Liver (tissue), 9 donors: ENCODE results near the gene TSHR. TPM values are rescaled to one million over a fixed set of nuclear protein-coding genes. Genes with fewer than 3 reads are reported as not detected.

Experiments
- DNase-seq: peaks from one replicate; pipeline ENCODE4 v3.0.0-alpha.2; 2017; ENCODE audit warnings: low spot score
- H3K27ac ChIP-seq, 2 donors: one replicate each; pipeline ENCODE4 v1.7.0; 2013; ENCODE audit warnings: inconsistent platforms in 2 of 2, low read length in 2 of 2, control low read depth in 1 of 2, low read depth in 1 of 2, mild to moderate bottlenecking in 1 of 2
- H3K27me3 ChIP-seq, 4 donors: one replicate each; pipeline versions ENCODE4 v1.6.1 to v1.7.0; 2013; ENCODE audit warnings: low read length in 3 of 4, inconsistent platforms in 1 of 4, mild to moderate bottlenecking in 1 of 4, moderate library complexity in 1 of 4; ENCODE audit not compliant: control insufficient read depth in 4 of 4, insufficient read depth in 4 of 4
- H3K36me3 ChIP-seq, 4 donors: one replicate each; pipeline versions ENCODE4 v1.6.1 to v1.7.0; 2013; ENCODE audit warnings: low read length in 3 of 4, mild to moderate bottlenecking in 3 of 4, low read depth in 1 of 4, moderate library complexity in 1 of 4; ENCODE audit not compliant: control insufficient read depth in 4 of 4, insufficient read depth in 3 of 4
- H3K4me1 ChIP-seq, 4 donors: one replicate each; pipeline versions ENCODE4 v1.6.1 to v1.7.0; 2013; ENCODE audit warnings: low read length in 3 of 4, mild to moderate bottlenecking in 3 of 4, moderate library complexity in 1 of 4; ENCODE audit not compliant: control insufficient read depth in 4 of 4, insufficient read depth in 4 of 4
- H3K4me3 ChIP-seq, 3 donors: one replicate each; pipeline versions ENCODE4 v1.6.1 to v1.7.0; 2013; ENCODE audit warnings: low read length in 3 of 3, control low read depth in 1 of 3, low read depth in 1 of 3, mild to moderate bottlenecking in 1 of 3
- H3K9ac ChIP-seq, 2 donors: one replicate each; pipeline ENCODE4 v1.7.0; 2013; ENCODE audit warnings: low read length in 2 of 2, mild to moderate bottlenecking in 2 of 2, moderate library complexity in 2 of 2, control low read depth in 1 of 2, low read depth in 1 of 2
- H3K9me3 ChIP-seq, 4 donors: one replicate each; pipeline versions ENCODE4 v1.6.1 to v1.7.0; 2013; ENCODE audit warnings: low read length in 3 of 4; ENCODE audit not compliant: control insufficient read depth in 4 of 4
- EGR1 ChIP-seq, 2 donors: IDR thresholded peaks; 2 replicates each; pipeline ENCODE4 v1.6.1; 2016 to 2018; ENCODE audit warnings: antibody characterized with exemption in 2 of 2, low read depth in 2 of 2
- FOXA1 ChIP-seq: IDR thresholded peaks from 2 replicates; pipeline ENCODE4 v1.6.1; 2016; ENCODE audit warnings: antibody characterized with exemption
- FOXA2 ChIP-seq: IDR thresholded peaks from 2 replicates; pipeline ENCODE4 v1.6.1; 2016; ENCODE audit warnings: antibody characterized with exemption
- GABPA ChIP-seq, 2 donors: IDR thresholded peaks in 1 of 2; conservative IDR thresholded peaks in 1 of 2; 2 replicates each; pipeline ENCODE4 v1.6.1; 2016; ENCODE audit warnings: antibody characterized with exemption in 2 of 2, mild to moderate bottlenecking in 1 of 2, moderate library complexity in 1 of 2
- HNF4A ChIP-seq, 2 donors: conservative IDR thresholded peaks; 2 replicates each; pipeline ENCODE4 v1.6.1; 2016; ENCODE audit warnings: antibody characterized with exemption in 2 of 2, mild to moderate bottlenecking in 2 of 2
- HNF4G ChIP-seq: IDR thresholded peaks from 2 replicates; pipeline ENCODE4 v1.6.1; 2016; ENCODE audit warnings: antibody characterized with exemption
- JUND ChIP-seq, 2 donors: IDR thresholded peaks; 2 replicates each; pipeline ENCODE4 v1.6.1; 2016; ENCODE audit warnings: antibody characterized with exemption in 2 of 2
- NR2F2 ChIP-seq: IDR thresholded peaks from 2 replicates; pipeline ENCODE4 v1.6.1; 2016; ENCODE audit warnings: antibody characterized with exemption
- RAD21 ChIP-seq, 2 donors: IDR thresholded peaks; 2 replicates each; pipeline ENCODE4 v1.6.1; 2016; ENCODE audit warnings: antibody characterized with exemption in 2 of 2, mild to moderate bottlenecking in 2 of 2
- REST ChIP-seq: IDR thresholded peaks from 2 replicates; pipeline ENCODE4 v1.6.1; 2016; ENCODE audit warnings: antibody characterized with exemption, mild to moderate bottlenecking
- RXRA ChIP-seq, 2 donors: IDR thresholded peaks; 2 replicates each; pipeline ENCODE4 v1.6.1; 2017 to 2018; ENCODE audit warnings: antibody characterized with exemption in 2 of 2, mild to moderate bottlenecking in 1 of 2
- SP1 ChIP-seq: IDR thresholded peaks from 2 replicates; pipeline ENCODE4 v1.6.1; 2018; ENCODE audit warnings: antibody characterized with exemption, mild to moderate bottlenecking
- TAF1 ChIP-seq: conservative IDR thresholded peaks from 2 replicates; pipeline ENCODE4 v1.6.1; 2016; ENCODE audit warnings: antibody characterized with exemption, mild to moderate bottlenecking
- YY1 ChIP-seq: IDR thresholded peaks from 2 replicates; pipeline ENCODE4 v1.6.1; 2016; ENCODE audit warnings: antibody characterized with exemption, mild to moderate bottlenecking
- WGBS: extraction: QIAGEN DNeasy Blood & Tissue Kit; methylation state at CpG from one replicate; pipeline ENCODE4 v1.1.7; 2013; 5-methylcytosine and 5-hydroxymethylcytosine counted together
- polyA plus RNA-seq, 2 donors: library from polyadenylated mRNA; stranded (reverse) in 1 of 2; unstranded in 1 of 2; fragments of 200-250 nt in 1 of 2; fragments of >200 nt in 1 of 2; fragmentation: Nextera tagmentation in 1 of 2; extraction: Ambion mirVana in 1 of 2; gene quantifications; one replicate each; pipeline versions ENCODE4 v1.2.1 to v1.2.3, GENCODE V29; 2013 to 2015
- total RNA-seq, 2 donors: library from RNA; depleted of rRNA; stranded (reverse); fragments of >200 nt; gene quantifications; one replicate each; pipeline ENCODE4 v1.2.3, GENCODE V29; 2014
- TF ChIP-seq, protein P1 (sequence below): fragments of 150-350 bp; IDR thresholded peaks from 2 replicates; pipeline ENCODE4 v1.5.1; 2017; ENCODE audit warnings: improper control_type of control experiment, low read depth, low read length; ENCODE audit not compliant: missing input control
- TF ChIP-seq, protein P2 (sequence below): IDR thresholded peaks from 2 replicates; pipeline ENCODE4 v1.6.1; 2016; ENCODE audit warnings: antibody characterized with exemption
- TF ChIP-seq, protein P3 (sequence below): IDR thresholded peaks from 2 replicates; pipeline ENCODE4 v1.6.1; 2016; ENCODE audit warnings: antibody characterized with exemption
- TF ChIP-seq, protein P4 (sequence below): IDR thresholded peaks from 2 replicates; pipeline ENCODE4 v1.6.1; 2016; ENCODE audit warnings: antibody characterized with exemption
- donor health status: healthy.
- donor health status: healthy.
- donor health status: healthy.
- donor health status: healthy.
- donor health status: healthy.

TSHR gene
- total and polyA plus RNA-seq, 4 donors: 0.08 to 3.2 TPM; not detected in 2

DNA sequence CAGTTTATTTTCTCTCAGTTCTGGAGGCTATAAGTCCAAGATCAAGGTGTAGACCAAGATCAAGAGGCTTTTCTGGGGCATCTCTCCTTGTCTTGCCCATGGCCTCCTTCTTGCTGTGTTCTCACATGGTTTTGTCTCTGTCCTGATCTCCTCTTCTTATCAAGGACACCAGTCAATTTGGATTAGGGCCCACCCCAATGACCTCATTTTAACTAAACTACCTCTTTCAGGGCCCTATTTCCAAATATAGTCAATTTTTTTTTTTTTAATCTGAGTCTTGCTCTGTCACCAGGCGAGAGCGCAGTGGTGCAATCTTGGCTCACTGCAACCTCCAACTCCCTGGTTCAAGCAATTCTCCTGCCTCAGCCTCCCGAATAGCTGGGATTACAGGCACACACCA is 50.8 kb downstream of the TSHR start (continued):
- TF ChIP-seq, protein P1, sequence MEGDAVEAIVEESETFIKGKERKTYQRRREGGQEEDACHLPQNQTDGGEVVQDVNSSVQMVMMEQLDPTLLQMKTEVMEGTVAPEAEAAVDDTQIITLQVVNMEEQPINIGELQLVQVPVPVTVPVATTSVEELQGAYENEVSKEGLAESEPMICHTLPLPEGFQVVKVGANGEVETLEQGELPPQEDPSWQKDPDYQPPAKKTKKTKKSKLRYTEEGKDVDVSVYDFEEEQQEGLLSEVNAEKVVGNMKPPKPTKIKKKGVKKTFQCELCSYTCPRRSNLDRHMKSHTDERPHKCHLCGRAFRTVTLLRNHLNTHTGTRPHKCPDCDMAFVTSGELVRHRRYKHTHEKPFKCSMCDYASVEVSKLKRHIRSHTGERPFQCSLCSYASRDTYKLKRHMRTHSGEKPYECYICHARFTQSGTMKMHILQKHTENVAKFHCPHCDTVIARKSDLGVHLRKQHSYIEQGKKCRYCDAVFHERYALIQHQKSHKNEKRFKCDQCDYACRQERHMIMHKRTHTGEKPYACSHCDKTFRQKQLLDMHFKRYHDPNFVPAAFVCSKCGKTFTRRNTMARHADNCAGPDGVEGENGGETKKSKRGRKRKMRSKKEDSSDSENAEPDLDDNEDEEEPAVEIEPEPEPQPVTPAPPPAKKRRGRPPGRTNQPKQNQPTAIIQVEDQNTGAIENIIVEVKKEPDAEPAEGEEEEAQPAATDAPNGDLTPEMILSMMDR: no peak
- TF ChIP-seq, protein P2, sequence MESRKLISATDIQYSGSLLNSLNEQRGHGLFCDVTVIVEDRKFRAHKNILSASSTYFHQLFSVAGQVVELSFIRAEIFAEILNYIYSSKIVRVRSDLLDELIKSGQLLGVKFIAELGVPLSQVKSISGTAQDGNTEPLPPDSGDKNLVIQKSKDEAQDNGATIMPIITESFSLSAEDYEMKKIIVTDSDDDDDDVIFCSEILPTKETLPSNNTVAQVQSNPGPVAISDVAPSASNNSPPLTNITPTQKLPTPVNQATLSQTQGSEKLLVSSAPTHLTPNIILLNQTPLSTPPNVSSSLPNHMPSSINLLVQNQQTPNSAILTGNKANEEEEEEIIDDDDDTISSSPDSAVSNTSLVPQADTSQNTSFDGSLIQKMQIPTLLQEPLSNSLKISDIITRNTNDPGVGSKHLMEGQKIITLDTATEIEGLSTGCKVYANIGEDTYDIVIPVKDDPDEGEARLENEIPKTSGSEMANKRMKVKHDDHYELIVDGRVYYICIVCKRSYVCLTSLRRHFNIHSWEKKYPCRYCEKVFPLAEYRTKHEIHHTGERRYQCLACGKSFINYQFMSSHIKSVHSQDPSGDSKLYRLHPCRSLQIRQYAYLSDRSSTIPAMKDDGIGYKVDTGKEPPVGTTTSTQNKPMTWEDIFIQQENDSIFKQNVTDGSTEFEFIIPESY: no peak

GRCh38 chr14:81007131-81007530 is 51.7 kb downstream of the TSHR start:
- Histone ChIP-seq H3K9me3 (no peaks in the 10 kb centered on the region), H3K27me3 (no peaks in the 10 kb centered on the region), H3K9ac (no peak overlapping the region), H3K36me3 (no peaks in the 10 kb centered on the region), H3K4me3 (no peak overlapping the region), H3K4me1 (no peaks in the 10 kb centered on the region), H3K27ac (no peak overlapping the region)
- 87% methylated on average over 1 of the region's 1 CpG for WGBS
- no peak for DNase-seq
- no peak for TF ChIP-seq HNF4A (conservative IDR thresholded peaks at IDR 0.05)
- no peak for TF ChIP-seq JUND (IDR thresholded peaks at IDR 0.05)
- TF ChIP-seq RXRA (IDR thresholded peaks at IDR 0.05): no peak
- TF ChIP-seq, protein P2: no peak
- TF ChIP-seq FOXA2: no peak
- TF ChIP-seq, protein P3, sequence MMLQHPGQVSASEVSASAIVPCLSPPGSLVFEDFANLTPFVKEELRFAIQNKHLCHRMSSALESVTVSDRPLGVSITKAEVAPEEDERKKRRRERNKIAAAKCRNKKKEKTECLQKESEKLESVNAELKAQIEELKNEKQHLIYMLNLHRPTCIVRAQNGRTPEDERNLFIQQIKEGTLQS: no peak
- no peak for TF ChIP-seq REST
- no peak for TF ChIP-seq GABPA (IDR thresholded peaks at IDR 0.05 in 1 of 2, conservative IDR thresholded peaks at IDR 0.05 in 1 of 2)
- no peak for TF ChIP-seq SP1
- no peak for TF ChIP-seq TAF1
- no peak for TF ChIP-seq FOXA1
- TF ChIP-seq YY1: no peak
- no peak for TF ChIP-seq RAD21 (IDR thresholded peaks at IDR 0.05)
- TF ChIP-seq EGR1 (IDR thresholded peaks at IDR 0.05; ENCODE audit: low read depth in 2 of 2): no peak
- no peak for TF ChIP-seq NR2F2
- TF ChIP-seq, protein P4, sequence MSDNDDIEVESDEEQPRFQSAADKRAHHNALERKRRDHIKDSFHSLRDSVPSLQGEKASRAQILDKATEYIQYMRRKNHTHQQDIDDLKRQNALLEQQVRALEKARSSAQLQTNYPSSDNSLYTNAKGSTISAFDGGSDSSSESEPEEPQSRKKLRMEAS: no peak
- TF ChIP-seq, protein P1: no peak
- no peak for TF ChIP-seq HNF4G
